ENCODE data around the gene FAM110D. TPM values are rescaled to one million over a fixed set of nuclear protein-coding genes. Genes with fewer than 3 reads are reported as not detected.

FAM110D gene
- total and polyA plus RNA-seq, 2 experiments from 2014 or later, result 0.10 to 0.44 TPM

DNA sequence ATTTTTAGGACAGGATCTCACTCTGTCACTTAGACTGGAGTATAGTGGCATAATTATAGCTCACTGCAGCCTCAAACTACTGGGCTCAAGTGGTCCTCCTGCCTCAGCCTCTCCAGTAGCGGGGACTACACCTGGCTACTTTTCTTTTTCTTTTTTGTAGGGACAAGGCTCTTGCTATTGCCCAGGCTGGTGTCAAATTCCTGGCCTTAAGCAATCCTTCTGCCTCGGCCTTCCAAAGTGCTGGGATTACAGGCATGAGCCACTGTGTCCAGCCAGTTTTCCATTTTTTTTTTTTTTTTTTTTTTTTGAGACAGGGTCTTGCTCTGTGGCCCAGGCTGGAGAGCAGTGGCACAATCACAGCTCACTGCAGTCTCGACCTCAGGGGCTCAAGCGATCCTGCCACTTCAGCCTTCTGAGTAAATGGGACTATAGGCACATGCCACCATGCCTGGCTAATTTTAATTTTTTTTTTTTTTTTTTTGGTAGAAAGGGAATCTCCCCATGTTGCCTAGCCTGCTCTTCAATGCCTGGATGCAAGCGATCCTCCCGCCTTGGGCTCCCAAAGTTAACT is 54.5 kb downstream of the FAM110D start:
- Histone ChIP-seq H3K4me1 (ENCODE audit: insufficient read depth) (no peaks in the 10 kb centered on the region), H3K27ac (no peak overlapping the region), H4K20me1 (ENCODE audit: insufficient read depth, poor library complexity, severe bottlenecking) (no peaks in the 10 kb centered on the region), H3K27me3 (no peaks in the 10 kb centered on the region), H2AFZ (no peak overlapping the region), H3K9me2 (replicated peaks; ENCODE audit: insufficient read depth) (no peaks in the 10 kb centered on the region), H3K79me2 (no peaks in the 10 kb centered on the region), H3K4me3 (no peak overlapping the region), H3K9me3 (ENCODE audit: low read depth) (no peaks in the 10 kb centered on the region), H3K4me2 (no peak overlapping the region), H3K36me3 (replicated peaks; ENCODE audit: insufficient read depth, low read depth) (no peaks in the 10 kb centered on the region)
- DNase-seq (ENCODE audit: low spot score), result no peak
- TF ChIP-seq EZH2phosphoT487 (IDR thresholded peaks at IDR 0.05; ENCODE audit: low read depth, severe bottlenecking, unreplicated experiment), result no peak
- TF ChIP-seq EZH2 (IDR thresholded peaks at IDR 0.05; ENCODE audit: borderline replicate concordance), result no peak
- TF ChIP-seq, protein P1, sequence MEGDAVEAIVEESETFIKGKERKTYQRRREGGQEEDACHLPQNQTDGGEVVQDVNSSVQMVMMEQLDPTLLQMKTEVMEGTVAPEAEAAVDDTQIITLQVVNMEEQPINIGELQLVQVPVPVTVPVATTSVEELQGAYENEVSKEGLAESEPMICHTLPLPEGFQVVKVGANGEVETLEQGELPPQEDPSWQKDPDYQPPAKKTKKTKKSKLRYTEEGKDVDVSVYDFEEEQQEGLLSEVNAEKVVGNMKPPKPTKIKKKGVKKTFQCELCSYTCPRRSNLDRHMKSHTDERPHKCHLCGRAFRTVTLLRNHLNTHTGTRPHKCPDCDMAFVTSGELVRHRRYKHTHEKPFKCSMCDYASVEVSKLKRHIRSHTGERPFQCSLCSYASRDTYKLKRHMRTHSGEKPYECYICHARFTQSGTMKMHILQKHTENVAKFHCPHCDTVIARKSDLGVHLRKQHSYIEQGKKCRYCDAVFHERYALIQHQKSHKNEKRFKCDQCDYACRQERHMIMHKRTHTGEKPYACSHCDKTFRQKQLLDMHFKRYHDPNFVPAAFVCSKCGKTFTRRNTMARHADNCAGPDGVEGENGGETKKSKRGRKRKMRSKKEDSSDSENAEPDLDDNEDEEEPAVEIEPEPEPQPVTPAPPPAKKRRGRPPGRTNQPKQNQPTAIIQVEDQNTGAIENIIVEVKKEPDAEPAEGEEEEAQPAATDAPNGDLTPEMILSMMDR (IDR thresholded peaks at IDR 0.05; ENCODE audit: poor library complexity), result no peak
- WGBS (ENCODE audit: low lambda C conversion rate, missing lambda C conversion rate), result 83% methylated on average over 6 of the region's 6 CpGs

Other genes starting within 250 kb of the FAM110D start
- 19.6 and 24.6 TPM in 2 replicates for gene PAFAH2, start 161.0 kb upstream of the FAM110D start, total RNA-seq
- gene PAFAH2, start 161.0 kb upstream of the FAM110D start, polyA plus RNA-seq, result 22.7 TPM in 2 replicates
- 0.17 and 0.84 TPM in 2 replicates for gene EXTL1, start 137.3 kb upstream of the FAM110D start, total RNA-seq
- gene EXTL1, start 137.3 kb upstream of the FAM110D start, polyA plus RNA-seq, result 1.3 and 1.6 TPM in 2 replicates
- 1.8 and 6.6 TPM in 2 replicates for gene SLC30A2, start 113.0 kb upstream of the FAM110D start, total RNA-seq
- gene SLC30A2, start 113.0 kb upstream of the FAM110D start, polyA plus RNA-seq, result 4.5 and 4.8 TPM in 2 replicates
- gene TRIM63, start 91.4 kb upstream of the FAM110D start, total RNA-seq, result 2.9 and 5.7 TPM in 2 replicates
- 8.2 and 9.5 TPM in 2 replicates for gene TRIM63, start 91.4 kb upstream of the FAM110D start, polyA plus RNA-seq
- 12.5 and 16.8 TPM in 2 replicates for gene PDIK1L, start 47.3 kb upstream of the FAM110D start, total RNA-seq
- 2.6 and 4.4 TPM in 2 replicates for gene PDIK1L, start 47.3 kb upstream of the FAM110D start, polyA plus RNA-seq
- gene C1orf232, start 9.9 kb downstream of the FAM110D start, total RNA-seq, result not detected in 2 replicates
- not detected in 2 replicates for gene C1orf232, start 9.9 kb downstream of the FAM110D start, polyA plus RNA-seq
- 20.5 and 25.7 TPM in 2 replicates for gene ZNF593, start 10.8 kb downstream of the FAM110D start, total RNA-seq
- gene ZNF593, start 10.8 kb downstream of the FAM110D start, polyA plus RNA-seq, result 69.1 and 71.8 TPM in 2 replicates
- 0.10 TPM in 1 of 2 replicates, not detected in the other for gene ZNF593OS, start 12.8 kb downstream of the FAM110D start, total RNA-seq
- 0.45 and 2.1 TPM in 2 replicates for gene ZNF593OS, start 12.8 kb downstream of the FAM110D start, polyA plus RNA-seq
- gene CNKSR1, start 18.4 kb downstream of the FAM110D start, total RNA-seq, result 13.3 and 18.1 TPM in 2 replicates
- gene CNKSR1, start 18.4 kb downstream of the FAM110D start, polyA plus RNA-seq, result 31.4 and 38.6 TPM in 2 replicates
- not detected in 2 replicates for gene CATSPER4, start 31.5 kb downstream of the FAM110D start, total RNA-seq
- 0.07 TPM in 1 of 2 replicates, not detected in the other for gene CATSPER4, start 31.5 kb downstream of the FAM110D start, polyA plus RNA-seq
- 11.4 and 14.6 TPM in 2 replicates for gene CEP85, start 75.1 kb downstream of the FAM110D start, total RNA-seq
- 12.4 and 15.3 TPM in 2 replicates for gene CEP85, start 75.1 kb downstream of the FAM110D start, polyA plus RNA-seq
- 35.9 and 36.6 TPM in 2 replicates for gene SH3BGRL3, start 121.0 kb downstream of the FAM110D start, total RNA-seq
- gene SH3BGRL3, start 121.0 kb downstream of the FAM110D start, polyA plus RNA-seq, result 411 and 420 TPM in 2 replicates
- gene UBXN11, start 147.6 kb downstream of the FAM110D start, total RNA-seq, result 3.1 and 6.9 TPM in 2 replicates
- 17.1 and 34.0 TPM in 2 replicates for gene UBXN11, start 147.6 kb downstream of the FAM110D start, polyA plus RNA-seq
- gene CD52, start 158.9 kb downstream of the FAM110D start, total RNA-seq, result 1.2 and 8.1 TPM in 2 replicates
- 3.9 and 12.9 TPM in 2 replicates for gene CD52, start 158.9 kb downstream of the FAM110D start, polyA plus RNA-seq
- 7.1 and 15.6 TPM in 2 replicates for gene CRYBG2, start 195.1 kb downstream of the FAM110D start, total RNA-seq
- 20.1 and 21.6 TPM in 2 replicates for gene CRYBG2, start 195.1 kb downstream of the FAM110D start, polyA plus RNA-seq
- not detected in 2 replicates for gene ZNF683, start 213.7 kb downstream of the FAM110D start, total RNA-seq
- gene ZNF683, start 213.7 kb downstream of the FAM110D start, polyA plus RNA-seq, result not detected in 2 replicates